ENCODE results near the gene SNAPC1. TPM values are rescaled to one million over a fixed set of nuclear protein-coding genes. Genes with fewer than 3 reads are reported as not detected.

The SNAPC1 gene
- total RNA-seq, 1 donor from 2014 or later = 20.7 TPM

GRCh38 chr14:61811882-61812346, 49.7 kb downstream of the SNAPC1 start:
- DNase-seq (ENCODE audit: low spot score) = no peak

- DNase-seq (ENCODE audit: low spot score) = no peak
Observed at GRCh38 chr14:61812347-61813095, 50.3 kb downstream of the SNAPC1 start, which contains the start of gene SYT16. Gene SYT16, plus strand, starts transcription at chr14:61812703.

GRCh38 chr14:61813096-61813606, 50.9 kb downstream of the SNAPC1 start:
- no peak for DNase-seq (ENCODE audit: low spot score)

GRCh38 chr14:61822458-61822857, 60.2 kb downstream of the SNAPC1 start:
- no peak for DNase-seq (ENCODE audit: low spot score)

GRCh38 chr14:61832783-61833182, 70.6 kb downstream of the SNAPC1 start:
- no peak for DNase-seq (ENCODE audit: low spot score)

GRCh38 chr14:61836184-61836583, 74.0 kb downstream of the SNAPC1 start:
- DNase-seq (ENCODE audit: low spot score) = no peak

GRCh38 chr14:61836807-61837206, 74.6 kb downstream of the SNAPC1 start:
- no peak for DNase-seq (ENCODE audit: low spot score)

GRCh38 chr14:61837336-61838229, 75.4 kb downstream of the SNAPC1 start:
- peak; percentile 86 for DNase-seq (ENCODE audit: low spot score)

- DNase-seq (ENCODE audit: low spot score) = no peak
Observed at GRCh38 chr14:61838661-61839245, 76.5 kb downstream of the SNAPC1 start.

- DNase-seq (ENCODE audit: low spot score) = no peak
Observed at GRCh38 chr14:61839507-61839906, 77.3 kb downstream of the SNAPC1 start.

GRCh38 chr14:61841145-61841544, 78.9 kb downstream of the SNAPC1 start:
- DNase-seq (ENCODE audit: low spot score) = peak; percentile 32

Other genes starting within 250 kb of the SNAPC1 start
- 197 TPM for gene HIF1A, start 66.9 kb upstream of the SNAPC1 start, total RNA-seq (ENCODE audit: insufficient read depth, low replicate concordance)
- 3.4 TPM for gene SYT16, start 50.3 kb downstream of the SNAPC1 start, total RNA-seq (ENCODE audit: insufficient read depth, low replicate concordance)